Measurements from ENCODE around the gene SDK1.

GRCh38 chr7:4245135-4245865 is 944.2 kb downstream of the SDK1 start:
- no peak for TF ChIP-seq CTCF (IDR thresholded peaks at IDR 0.05; ENCODE audit: borderline replicate concordance, extremely low read depth, low read length, poor library complexity, severe bottlenecking)
- TF ChIP-seq EZH2 (IDR thresholded peaks at IDR 0.05; ENCODE audit: borderline replicate concordance, low read depth, low read length, severe bottlenecking) = no peak
